Activated T-cell treated with anti-CD3 and anti-CD28 coated beads, Interleukin-2, amount 50 U/mL, for 48 hours (primary cell): Measurements from ENCODE around the gene TSPAN6.

Source experiments
- DNase-seq, 2 experiments: peaks; one replicate each; pipeline ENCODE4 v3.0.0-alpha.2; 2020

TSPAN6 gene

DNA sequence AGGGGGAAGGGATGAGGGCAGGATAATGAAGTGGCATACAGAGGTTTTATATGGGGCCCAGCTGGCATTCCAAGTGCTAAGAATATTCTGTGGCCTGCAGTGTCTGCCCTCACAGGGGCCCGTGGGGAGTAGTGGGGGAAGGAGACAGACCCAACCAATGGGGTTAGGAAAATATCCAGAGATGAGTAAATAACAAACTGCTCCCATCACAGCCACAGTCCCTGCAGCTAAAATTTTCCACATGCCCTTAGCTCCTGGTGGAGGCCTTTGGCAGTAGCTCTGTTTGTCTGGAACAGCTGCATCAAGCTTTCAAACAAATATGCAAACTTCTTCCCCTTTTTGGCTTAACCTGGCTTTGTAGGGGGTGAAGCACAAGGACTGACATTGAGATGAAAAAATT, 10.5 kb upstream of the TSPAN6 start:
- DNase-seq: no peak

DNA sequence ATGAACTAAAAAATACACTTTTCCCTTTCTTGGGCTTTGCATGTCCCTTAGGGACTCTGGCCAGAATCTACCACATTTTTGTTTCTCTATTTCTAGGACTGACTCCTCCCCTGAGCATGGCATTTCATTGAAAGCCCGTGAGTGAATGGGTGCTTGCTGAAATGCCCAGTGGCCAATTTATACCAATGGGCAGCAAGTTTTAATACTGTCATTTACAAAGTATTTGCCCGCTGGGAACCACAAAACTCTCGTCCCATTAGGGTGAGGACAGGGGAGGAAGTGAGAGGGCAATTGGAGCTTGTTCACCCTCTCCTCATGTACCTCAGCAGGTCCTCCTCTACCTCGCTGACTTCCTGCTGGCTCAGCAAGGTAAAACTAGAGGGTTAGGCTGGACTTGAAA, 8.5 kb upstream of the TSPAN6 start:
- no peak for DNase-seq

DNA sequence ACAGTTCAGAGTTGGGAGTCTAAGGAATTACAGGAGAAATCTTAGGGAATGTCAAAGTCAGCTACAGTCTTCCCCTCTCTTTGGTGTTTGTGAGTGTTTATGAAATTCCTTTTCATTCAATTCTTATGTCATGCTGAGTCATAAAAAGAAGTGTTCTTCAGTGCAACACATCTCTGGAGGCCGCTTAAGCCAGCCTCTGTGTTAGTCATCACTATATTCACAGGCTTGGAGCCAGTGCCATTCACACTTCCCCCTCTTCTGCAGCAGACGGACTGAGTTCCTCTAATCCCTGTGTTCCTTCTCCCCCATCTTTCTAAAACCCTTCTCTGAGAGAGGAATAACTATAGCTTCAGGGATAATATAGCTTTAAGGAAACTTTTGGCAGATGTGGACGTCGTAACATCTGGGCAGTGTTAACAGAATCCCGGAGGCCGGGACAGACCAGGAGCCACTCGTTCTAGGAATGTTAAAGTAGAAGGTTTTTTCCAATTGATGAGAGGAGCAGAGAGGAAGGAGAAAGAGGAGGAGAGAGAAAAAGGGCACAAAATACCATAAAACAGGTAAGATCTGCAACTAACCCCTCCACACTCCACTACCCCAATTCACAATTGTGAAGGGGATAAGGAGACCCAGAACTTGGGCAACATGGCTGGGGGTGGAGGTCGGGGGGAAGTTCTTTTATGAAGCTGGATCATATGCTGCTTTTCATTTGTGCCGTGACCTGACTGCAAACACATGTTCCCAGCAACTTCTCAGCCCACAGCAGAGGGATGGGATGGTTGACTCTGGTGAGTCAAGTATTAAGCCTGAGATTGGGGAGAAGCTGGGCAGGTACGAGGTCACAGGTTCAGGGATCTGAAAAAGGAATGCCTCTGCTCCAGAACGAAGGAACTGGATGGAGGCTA, 7.6 kb upstream of the TSPAN6 start, which contains the start of gene SRPX2:
SRPX2 (plus strand) TSS at position 244 of the 905 bp plus-strand sequence. CDS start 2,124 bp downstream, outside the sequence.
- DNase-seq: no peak

DNA sequence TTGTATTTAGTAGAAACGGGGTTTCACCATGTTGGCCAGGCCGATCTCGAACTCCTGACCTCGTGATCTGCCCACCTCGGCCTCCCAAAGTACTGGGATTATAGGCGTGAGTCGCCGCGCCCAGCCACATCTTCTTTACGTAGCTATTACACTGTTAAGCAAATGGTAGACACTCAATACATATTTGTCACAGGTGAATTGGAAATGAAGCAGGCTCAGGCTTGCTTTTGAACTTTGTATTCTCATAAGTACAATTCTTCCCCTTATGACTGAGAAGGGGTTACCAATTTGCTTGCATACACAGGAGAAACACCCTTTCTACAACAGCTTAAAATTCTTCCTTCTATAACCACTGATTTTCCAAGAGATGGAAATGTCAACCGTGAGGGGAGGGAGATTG, 6.6 kb upstream of the TSPAN6 start:
- no peak for DNase-seq

DNA sequence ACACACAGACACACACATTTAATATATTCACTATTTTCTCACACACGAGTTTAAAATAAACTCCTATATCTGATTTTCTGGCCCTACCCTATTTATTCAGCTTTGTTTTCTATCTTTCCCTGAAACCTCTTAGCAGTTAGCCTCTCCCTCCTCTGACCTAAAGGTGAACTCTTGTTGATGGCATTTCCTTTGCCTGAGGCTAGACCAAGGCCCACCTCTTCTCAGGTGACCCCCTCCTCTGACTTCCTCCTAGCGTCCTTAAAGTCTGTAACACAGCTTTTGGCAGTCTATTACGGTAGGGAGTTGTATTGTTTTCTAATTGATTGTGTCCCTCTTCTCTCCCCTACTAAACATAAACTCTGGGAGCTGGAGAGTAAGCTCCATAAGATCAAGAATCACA, 5.7 kb upstream of the TSPAN6 start:
- DNase-seq: no peak

DNA sequence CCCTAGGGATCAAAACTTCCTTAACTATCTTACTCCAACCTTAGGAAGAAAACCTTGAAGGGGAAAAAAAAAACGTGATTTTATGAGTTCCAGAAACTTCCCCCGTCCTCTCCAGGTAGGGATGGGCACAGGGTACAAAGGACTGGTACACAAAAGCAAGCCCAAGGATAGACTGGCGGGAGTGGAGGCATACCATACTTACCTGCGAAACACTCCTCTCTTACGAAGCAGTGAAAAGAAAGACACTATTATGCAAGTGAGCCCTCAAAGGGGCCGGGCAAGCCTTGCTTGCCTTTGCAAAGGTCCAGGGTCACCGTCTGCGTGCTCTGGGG, 651 bp downstream of the TSPAN6 start:
- DNase-seq: no peak

DNA sequence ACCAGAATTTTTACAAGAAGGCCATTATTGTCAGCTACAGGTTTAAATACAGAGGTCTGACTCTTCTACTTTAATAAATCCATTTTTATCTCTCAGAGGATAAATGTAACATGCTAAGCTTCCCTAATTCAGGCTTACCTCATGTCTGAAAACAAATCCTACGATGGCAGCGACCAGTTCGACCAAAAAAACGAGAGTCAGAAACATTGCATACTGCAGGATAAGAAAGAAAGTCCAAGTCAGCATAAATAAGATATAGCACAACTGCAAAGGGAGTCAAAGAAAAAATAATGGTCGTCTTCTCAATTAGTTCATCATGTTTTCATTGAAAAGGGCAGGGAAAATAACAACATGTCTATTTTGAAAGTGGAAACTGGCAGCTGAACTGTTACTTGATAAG, 1.6 kb downstream of the TSPAN6 start:
- DNase-seq: no peak

DNA sequence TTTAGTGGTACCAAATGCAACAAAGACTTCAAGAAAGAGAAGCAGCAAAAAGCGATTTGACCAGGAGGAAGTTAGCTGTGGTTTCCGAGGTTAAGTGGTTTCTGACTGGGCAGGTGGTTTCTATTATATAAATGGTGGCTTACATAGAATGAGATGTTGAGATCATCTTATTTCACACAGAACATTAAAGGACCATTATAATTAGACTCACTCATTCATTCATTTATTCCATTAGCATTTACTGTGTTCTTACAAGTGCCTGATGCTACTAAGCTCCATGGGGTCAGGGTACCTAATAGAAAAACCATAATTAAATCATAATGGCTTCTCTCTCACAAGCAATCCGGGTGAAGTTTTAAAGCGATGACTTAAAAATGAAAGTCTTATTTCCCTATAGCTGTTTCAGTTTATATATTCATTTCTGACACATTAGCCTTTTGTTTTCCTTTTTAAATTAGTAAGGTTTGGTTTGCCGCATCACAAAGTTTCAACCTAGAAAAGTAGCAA, 10.6 kb downstream of the TSPAN6 start:
- no peak for DNase-seq

DNA sequence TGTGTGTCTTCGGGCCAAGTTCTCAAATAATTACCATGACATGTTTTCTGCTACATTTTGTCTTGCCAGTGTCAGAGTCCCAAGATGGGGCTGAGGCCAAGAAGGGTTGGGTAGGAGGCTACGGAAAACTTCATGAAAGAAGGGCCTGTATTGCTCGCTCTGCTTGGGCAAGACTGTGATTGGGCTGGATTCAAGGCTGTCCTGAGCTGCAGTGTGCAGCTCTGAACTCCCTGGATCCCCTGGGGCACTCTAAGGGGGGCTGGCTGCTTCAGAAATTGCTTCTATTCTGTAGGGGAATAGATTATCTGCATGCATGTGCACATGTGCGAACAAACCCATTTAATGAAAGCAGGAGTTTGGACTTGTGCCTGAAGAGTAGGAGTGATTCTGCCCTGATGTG, 13.6 kb downstream of the TSPAN6 start:
- no peak for DNase-seq

DNA sequence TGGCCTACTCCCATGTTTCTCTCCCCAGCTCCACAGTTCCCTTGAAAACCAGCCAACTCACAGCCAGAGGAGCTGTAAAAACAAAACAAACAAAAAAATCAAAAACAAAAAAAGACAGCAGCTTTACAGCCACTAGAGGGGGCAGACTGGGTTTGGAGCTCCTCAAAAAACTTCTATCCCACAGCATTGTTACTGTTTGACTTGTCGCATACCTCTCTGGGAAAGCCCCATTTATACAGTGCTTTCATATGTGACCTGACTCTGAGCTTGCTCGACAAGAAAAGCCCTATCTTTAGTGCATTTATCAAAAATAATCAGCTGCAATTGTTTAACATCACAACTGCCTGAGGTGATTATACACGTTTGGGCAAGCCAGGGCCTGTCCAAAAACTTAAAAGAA, 21.6 kb downstream of the TSPAN6 start:
- DNase-seq: no peak

DNA sequence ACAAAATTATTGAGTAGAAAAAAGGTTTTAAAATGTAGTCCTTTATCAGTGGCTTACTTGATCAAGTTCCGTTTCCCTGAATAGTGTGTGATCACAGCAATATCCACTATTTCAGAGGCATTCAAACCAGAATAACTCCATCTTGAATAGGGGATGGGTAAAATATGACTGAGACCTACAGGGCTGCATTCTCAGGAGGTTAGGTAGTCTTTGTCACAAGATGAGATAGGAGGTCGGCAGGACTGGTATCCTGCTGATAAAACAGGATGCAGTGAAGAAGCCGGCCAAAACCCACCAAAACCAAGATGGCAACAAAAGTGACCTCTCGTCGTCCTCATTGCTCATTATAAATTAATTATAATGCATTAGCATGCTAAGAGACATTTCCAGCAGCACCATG, 24.7 kb downstream of the TSPAN6 start:
- no peak for DNase-seq

DNA sequence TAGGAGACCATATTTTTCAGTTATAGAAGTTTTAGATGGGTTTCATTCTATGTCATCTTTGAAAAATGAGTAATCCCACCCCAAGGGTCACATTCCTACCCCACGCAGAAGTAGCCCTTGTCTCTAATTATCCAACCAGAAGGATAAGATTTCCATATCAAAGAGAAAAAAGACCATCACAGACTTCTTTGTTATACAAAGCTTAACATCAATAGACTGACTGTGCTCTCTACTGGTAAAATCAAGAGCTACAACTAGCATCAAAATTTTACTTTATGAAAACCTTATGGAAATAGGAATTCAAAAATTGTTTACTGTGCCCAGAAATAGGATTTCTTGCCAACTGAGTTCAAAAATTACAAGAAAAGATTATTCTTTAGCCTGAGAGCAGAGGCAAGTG, 27.0 kb downstream of the TSPAN6 start:
- DNase-seq: no peak

DNA sequence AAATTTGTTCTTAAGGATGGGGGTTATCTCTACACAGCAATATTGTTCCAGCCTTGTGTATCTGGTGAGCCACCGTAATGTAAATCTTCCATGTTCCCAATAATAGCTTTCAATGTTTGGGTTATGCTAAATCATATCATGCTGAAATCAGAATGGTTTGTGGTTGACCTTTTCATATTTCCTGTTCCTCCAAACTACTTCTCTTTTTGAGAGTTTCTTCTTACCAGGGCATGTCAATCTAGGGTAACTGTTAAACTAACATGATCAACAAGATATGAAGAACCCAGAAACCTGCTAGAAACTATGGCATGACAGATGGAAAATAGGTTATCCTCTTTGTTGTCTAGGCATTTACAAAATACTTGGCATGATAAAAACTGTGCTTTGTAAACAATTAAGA, 29.9 kb downstream of the TSPAN6 start:
- DNase-seq: no peak

DNA sequence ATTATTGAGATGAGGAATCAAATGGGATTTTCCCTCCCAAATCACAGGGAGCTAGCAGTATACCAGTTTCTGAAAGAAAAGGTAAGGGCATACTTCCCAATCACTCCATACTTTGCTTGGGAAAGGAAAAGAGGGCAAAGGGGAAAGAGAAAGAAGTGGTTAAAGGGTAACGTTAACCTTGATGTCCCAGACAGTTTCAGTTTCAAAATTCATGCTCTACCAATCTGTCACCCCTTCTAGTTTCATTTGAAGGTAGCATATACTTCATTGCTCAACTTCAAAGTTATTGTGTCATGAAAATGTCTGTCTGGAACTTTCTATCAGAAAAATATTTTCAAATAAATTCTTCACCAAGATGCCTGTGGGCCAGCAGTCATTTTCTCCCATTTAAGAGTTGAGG, 35.8 kb downstream of the TSPAN6 start:
- DNase-seq: no peak

DNA sequence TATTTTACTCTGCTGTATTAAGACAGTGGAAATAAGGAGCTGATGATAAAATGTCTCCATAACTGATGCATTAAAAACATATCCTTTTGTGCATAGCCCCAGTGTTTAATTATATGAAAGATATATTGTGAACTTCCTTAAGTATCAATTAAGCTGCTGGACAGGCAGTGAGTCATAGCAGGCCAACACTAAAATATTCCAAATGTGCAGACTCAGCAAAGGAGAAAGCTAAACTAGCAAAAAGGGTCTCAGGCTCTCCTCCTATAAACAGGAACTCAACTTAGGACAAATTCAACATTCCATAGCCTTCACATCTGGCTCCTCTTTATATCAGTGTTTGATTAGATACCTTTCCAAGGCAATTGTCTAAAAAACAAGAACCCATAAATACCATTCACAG, 36.3 kb downstream of the TSPAN6 start:
- DNase-seq: no peak

DNA sequence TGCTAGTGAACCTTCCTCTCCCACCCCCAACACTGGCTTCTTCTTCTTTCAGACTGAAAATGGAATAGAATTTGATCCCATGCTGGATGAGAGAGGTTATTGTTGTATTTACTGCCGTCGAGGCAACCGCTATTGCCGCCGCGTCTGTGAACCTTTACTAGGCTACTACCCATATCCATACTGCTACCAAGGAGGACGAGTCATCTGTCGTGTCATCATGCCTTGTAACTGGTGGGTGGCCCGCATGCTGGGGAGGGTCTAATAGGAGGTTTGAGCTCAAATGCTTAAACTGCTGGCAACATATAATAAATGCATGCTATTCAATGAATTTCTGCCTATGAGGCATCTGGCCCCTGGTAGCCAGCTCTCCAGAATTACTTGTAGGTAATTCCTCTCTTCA, 37.1 kb downstream of the TSPAN6 start:
- DNase-seq: no peak

DNA sequence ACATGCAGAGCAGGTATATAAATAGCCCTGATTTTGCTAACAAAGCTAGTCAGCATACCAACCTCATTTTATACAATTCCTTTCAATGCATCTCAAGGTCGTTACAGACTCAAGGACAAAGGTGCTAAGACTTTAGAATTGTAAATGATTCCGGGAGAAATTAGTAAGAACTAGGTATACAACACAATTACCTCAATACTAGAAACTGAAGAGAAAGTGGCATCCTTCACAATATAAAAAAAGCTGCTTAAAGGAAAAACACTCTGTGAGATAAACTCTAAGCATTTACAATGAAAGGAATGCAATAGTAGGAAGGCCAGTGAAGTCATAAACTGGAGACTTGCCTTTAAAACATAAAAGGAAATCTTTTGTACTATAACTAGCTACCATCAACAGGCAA, 40.0 kb downstream of the TSPAN6 start:
- no peak for DNase-seq

DNA sequence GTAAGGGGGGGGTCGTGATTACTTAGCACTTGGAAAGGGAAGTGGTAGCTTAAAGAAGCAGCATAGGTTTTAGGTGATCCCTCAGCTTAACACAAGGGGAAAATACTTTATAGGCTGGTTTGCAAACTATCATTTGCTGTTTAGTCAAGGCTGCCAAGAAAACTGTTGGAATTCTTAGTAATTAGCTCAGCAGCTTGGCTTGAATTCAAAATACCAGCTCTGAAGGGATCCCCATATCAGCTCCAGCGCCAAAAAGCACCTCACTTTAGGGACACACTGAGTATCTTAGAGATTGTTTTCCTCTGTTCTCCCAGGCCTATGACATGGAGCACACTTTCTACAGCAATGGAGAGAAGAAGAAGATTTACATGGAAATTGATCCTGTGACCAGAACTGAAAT, 43.0 kb downstream of the TSPAN6 start:
- no peak for DNase-seq

DNA sequence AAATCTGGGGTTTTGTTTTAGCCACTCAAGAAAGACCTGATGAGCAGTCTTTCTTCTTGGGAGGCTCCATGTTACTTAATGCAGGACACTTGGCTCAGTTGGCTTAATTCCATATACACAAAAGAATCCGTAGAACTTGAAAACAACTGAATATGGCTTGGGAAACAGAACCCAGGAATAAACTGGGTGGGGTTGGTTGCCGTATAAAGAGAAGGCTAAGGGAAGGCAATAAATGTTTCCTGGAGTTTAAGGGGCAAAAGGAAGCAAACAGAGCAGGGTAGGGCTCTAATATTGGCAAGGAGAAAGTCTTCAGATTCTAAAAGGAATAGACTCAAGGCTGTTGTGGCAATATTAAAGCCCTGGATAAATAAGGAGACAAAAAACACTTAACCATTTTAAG, 43.5 kb downstream of the TSPAN6 start:
- DNase-seq: no peak

DNA sequence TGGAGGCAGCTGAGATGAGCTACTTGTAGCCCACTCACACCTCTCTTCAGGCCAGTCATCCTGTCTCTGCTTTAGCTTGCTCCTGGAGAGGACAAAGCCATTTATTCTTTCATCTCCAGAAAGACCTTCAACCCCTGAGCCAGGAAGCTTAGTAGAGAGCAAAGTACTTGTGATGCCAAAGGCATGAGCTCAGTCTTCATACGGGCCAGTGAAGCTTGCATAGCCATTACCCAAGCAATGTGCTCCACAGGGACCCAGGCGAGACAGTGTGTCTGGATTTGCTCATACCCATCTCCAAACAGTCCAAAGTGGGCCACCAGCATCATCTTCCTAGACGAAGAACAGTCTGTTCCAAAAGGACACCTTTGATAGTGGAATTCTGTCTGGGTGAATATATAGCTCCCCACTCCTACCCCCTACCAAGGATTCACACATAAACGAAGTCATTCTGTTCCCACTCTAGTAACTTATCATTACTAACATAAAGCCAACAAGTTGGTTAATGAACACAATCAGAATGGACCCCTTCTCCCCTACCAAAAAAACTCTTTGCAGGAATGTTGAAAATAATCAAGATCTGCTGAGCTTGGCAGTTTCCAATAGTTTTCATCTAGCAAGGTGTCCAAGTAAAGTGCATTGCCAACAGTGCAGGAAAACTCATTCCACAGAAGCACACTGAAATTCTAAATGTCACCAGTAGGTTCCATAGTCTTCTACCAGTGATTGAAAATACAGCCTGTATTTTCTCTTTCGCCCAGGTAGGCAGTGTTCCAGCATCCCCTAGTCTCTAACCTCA, 45.2 kb downstream of the TSPAN6 start:
- DNase-seq: no peak

DNA sequence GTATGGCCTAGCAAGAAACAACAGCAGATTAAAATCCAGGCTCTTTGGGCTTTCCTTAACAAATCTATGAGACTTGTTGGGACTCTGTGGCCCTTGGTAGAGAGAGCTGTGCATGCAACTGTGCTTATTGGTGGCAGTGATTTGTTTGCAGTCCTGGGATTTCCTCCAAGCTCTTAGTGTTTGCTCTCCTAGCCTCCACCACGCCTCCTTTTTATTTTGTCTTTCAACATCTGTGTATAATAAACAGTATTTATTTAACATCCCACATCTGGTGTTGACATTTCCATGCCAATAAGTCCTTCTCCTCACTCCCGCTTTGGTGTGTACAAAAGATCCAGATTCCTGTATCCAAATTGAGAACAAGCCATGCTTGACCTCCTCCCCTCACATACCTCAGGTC, 48.7 kb downstream of the TSPAN6 start:
- DNase-seq: no peak

DNA sequence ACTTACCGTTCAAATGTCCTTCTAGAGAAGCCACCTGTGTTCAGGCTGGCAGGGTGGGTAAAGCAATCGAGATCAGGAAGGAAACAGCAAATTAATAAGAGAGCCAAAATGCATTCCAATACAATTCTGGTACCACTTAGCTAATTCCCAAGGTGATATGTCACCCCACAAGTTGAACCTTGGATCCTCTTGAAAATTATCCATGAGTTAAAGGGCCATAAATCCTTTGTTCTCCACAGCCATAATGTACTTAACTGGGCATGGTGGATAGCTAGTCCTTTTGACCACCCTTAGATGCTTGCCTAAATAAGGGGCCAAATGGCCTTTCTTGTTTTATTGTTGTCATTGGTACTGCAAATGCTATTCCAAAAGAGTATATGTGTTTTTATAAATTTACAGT, 49.9 kb downstream of the TSPAN6 start:
- DNase-seq: no peak

DNA sequence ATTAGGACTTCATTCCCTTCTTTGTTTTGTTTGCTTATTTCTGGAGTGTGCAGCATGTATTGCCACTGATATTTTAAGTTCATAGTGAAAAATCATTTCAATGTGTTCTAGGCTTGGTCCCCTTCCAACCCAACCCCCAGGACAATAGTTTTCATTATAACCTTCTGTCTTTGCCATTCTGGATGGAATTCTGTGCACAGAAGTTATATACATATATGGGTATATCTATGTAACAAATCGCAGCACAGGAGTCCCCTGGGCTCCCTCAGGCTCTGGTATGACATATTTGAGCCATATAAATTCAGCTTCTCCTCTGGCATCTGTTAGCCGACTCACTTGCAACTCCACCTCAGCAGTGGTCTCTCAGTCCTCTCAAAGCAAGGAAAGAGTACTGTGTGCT, 52.0 kb downstream of the TSPAN6 start, which contains the start of gene TNMD:
TNMD (plus strand) TSS at position 326 of the 400 bp plus-strand sequence. CDS start 83 bp downstream, outside the sequence.
- DNase-seq: no peak
